Activated naive CD8-positive, alpha-beta T cell treated with anti-CD3 and anti-CD28 coated beads, Interleukin-2, amount 10 ng/mL, durations not matched to agents 7 days and 5 days (primary cell): ENCODE data around the gene TSKU. TPM values are rescaled to one million over a fixed set of nuclear protein-coding genes. Genes with fewer than 3 reads are reported as not detected.
A peak's percentile ranks its signal among the peaks of the same experiment; 100 is the strongest.

Experiments
- ATAC-seq: fragments of 150-1000 bp; cut with Tn5 transposase; one replicate; pipeline ENCODE4 v1.10.0; 2021; ENCODE audit warnings: low read depth, moderate library complexity
- POLR2A ChIA-PET: fragments of 350-600 bp; sonication (Branson Sonifier 250); formaldehyde crosslinking; loops from one replicate; lab custom pipeline; 2021; ENCODE audit warnings: antibody characterized with exemption; lab: Charles Lee
- DNase-seq: peaks from one replicate; pipeline ENCODE4 v3.0.0; 2021
- H3K27ac Mint-ChIP-seq: one replicate; pipeline ENCODE4 v1.8.0; 2022; ENCODE audit warnings: mild to moderate bottlenecking, mixed read lengths
- H3K27me3 Mint-ChIP-seq: one replicate; pipeline ENCODE4 v1.8.0; 2022; ENCODE audit warnings: mild to moderate bottlenecking, moderate library complexity, mixed read lengths
- H3K36me3 Mint-ChIP-seq: one replicate; pipeline ENCODE4 v1.8.0; 2021; ENCODE audit warnings: mild to moderate bottlenecking, mixed read lengths
- H3K4me1 Mint-ChIP-seq: one replicate; pipeline ENCODE4 v1.8.0; 2021; ENCODE audit warnings: mixed read lengths
- H3K4me3 Mint-ChIP-seq: one replicate; pipeline ENCODE4 v1.8.0; 2022; ENCODE audit warnings: mild to moderate bottlenecking, moderate library complexity, mixed read lengths
- H3K9me3 Mint-ChIP-seq: one replicate; pipeline ENCODE4 v1.8.0; 2021; ENCODE audit warnings: mixed read lengths
- total RNA-seq, 2 experiments: library from RNA; stranded (reverse); gene quantifications; one replicate each; pipeline ENCODE4 v1.2.3, GENCODE V29; 2021

The TSKU gene
- total RNA-seq, 2 experiments from 2014 or later: 2.4 to 2.8 TPM

DNA sequence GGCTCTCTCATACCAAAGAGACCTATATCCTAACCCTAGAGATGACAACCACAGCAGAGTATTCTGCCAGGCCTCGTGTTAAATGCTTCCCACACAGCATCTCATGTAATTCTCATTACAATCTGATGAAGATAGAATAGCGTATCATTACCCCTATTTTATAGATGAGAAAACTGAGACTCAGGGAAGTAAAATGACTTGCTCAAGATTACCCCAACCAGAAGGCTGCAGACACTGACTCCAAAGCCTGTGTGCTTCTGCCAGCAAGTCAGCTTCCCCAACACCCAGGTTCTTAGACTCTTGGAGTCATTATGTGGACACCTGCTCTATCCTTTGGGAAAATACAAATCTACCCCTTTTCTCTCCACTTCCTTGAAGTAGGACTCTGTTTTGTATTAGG lies 23.6 kb upstream of the TSKU start:
- Mint-ChIP-seq H3K4me3 (no peak overlapping the region), H3K27ac (no peak overlapping the region), H3K27me3 (peaks cover 19% of the 10 kb centered on the region), H3K36me3 (no peaks in the 10 kb centered on the region), H3K9me3 (no peaks in the 10 kb centered on the region), H3K4me1 (peaks cover 3% of the 10 kb centered on the region)
- DNase-seq: no peak
- POLR2A ChIA-PET: no interaction called here
- ATAC-seq: no peak

DNA sequence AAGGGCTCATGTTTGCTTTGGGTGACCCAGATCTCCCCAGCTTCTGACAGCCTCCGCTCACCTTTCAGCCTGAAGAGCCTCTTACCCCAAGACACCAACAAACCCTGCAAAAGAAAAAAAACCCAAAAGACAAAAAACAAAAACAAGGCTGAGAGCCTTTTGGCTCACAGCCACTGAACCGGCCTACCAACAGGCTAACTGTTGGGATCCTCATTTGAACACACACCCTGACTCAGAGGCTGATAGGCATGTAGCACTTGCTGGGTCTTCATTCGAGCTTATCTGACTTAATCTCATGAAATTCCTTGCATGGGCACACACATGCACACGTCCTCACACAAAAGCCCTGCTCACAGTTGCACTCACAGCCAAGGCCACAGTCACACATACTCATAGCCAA lies 22.9 kb upstream of the TSKU start:
- POLR2A ChIA-PET: no interaction called here
- Mint-ChIP-seq H3K27me3 (peaks cover 19% of the 10 kb centered on the region), H3K36me3 (no peaks in the 10 kb centered on the region), H3K4me1 (peaks cover 4% of the 10 kb centered on the region), H3K27ac (no peak overlapping the region), H3K9me3 (no peaks in the 10 kb centered on the region), H3K4me3 (no peak overlapping the region)
- DNase-seq (no peak), ATAC-seq (no peak)

DNA sequence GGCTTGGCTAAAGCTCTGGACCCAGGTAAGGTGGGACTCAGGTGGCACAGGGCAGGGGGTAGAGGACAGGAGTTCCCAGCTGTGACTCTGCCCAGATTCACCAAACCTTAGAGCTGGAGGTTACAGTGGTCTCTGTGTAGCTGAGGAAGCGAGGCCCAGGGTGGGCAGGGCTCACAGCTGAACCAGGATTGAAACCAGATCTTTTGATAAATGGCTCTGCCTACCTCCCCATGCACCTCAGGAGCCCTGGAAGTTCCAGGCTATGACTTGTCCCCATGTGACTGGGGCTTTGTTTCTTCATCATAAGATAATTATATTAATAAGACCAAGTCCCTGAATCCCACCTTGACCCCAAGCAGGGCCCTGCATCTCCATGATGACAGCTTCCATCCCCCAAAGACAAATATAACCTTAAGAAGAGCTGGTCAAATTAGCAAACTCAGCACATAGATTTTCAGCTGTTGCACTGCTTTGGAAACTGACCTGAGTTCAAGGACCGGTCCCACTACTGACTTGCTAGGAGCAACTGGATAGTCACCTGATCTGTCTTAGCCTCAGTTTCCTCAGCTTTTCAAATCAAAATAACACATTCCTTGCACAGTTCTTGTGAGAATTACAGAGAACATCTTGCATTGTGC lies 21.3 kb upstream of the TSKU start:
- Mint-ChIP-seq H3K27ac (no peak overlapping the region), H3K4me3 (no peak overlapping the region), H3K36me3 (no peaks in the 10 kb centered on the region), H3K27me3 (peaks cover 11% of the 10 kb centered on the region), H3K4me1 (peaks cover 5% of the 10 kb centered on the region), H3K9me3 (no peaks in the 10 kb centered on the region)
- no peak for DNase-seq
- POLR2A ChIA-PET: interaction anchor here (0.6 kb wide), 1 partner anchor 20 kb away, joined by 3 read pairs; no protein-coding TSS in a partner anchor
- no peak for ATAC-seq

DNA sequence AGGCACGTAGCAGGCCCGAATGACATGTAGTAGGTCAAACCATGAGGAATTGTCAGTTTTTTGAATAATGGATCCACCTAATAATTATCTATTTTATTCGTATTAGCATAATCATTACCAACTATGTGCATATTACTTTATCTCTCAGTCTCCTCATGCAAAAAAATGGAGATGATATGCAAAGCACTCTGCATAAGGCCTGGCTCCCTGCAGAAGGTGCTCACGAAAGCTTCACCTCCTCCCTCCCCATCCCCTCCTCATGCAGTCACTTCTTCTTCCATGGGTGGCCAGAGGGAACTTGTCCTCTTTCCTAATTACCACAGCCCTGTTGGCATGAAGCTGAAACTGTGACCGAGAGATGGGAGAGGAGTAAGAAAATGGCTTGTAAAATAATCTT lies 20.8 kb upstream of the TSKU start:
- Mint-ChIP-seq H3K36me3 (no peaks in the 10 kb centered on the region), H3K27ac (no peak overlapping the region), H3K9me3 (no peaks in the 10 kb centered on the region), H3K4me1 (peaks cover 10% of the 10 kb centered on the region), H3K27me3 (peaks cover 11% of the 10 kb centered on the region), H3K4me3 (no peak overlapping the region)
- no peak for ATAC-seq
- DNase-seq: no peak
- POLR2A ChIA-PET: no interaction called here

DNA sequence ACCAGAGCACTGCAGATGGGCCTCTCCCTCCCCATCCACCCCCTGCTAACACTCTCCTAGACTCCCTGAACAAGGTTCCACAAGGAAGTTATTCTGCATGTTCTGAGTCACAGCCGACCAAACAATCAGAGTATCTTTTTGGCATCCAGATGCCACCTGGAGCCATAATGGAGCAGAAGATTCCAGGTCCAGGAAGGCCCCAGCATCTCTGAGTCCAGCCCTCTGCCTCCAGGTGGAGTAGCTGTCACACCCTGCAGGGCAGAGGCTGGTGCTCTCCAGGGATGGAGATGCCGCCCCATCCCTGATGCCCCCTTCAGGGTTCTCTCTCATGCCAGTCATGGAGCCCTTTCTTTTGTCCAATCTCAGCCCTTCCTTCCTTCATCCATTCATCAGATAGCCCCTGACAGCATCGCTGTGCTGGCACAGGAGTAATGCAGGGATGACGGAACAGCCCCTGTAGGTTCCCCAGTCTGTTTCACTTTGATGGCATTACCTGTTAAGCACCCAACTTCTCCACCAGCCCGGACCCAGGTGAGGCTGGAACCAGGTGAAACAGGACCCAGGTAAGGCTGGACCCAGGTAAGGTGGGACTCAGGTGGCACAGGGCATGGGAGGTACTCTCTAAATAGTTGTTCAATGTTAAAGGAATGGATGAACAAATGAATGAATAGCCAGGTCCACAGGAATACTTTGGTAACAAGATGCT lies 20.1 kb upstream of the TSKU start:
- no peaks in the 10 kb centered on the region for H3K36me3 Mint-ChIP-seq
- ATAC-seq: no peak
- H3K4me1 Mint-ChIP-seq: peaks cover 16% of the 10 kb centered on the region
- H3K9me3 Mint-ChIP-seq: no peaks in the 10 kb centered on the region
- no peak for DNase-seq
- H3K27ac Mint-ChIP-seq: no peak overlapping the region
- POLR2A ChIA-PET: no interaction called here
- H3K4me3 Mint-ChIP-seq: no peak overlapping the region
- peaks cover 11% of the 10 kb centered on the region for H3K27me3 Mint-ChIP-seq

DNA sequence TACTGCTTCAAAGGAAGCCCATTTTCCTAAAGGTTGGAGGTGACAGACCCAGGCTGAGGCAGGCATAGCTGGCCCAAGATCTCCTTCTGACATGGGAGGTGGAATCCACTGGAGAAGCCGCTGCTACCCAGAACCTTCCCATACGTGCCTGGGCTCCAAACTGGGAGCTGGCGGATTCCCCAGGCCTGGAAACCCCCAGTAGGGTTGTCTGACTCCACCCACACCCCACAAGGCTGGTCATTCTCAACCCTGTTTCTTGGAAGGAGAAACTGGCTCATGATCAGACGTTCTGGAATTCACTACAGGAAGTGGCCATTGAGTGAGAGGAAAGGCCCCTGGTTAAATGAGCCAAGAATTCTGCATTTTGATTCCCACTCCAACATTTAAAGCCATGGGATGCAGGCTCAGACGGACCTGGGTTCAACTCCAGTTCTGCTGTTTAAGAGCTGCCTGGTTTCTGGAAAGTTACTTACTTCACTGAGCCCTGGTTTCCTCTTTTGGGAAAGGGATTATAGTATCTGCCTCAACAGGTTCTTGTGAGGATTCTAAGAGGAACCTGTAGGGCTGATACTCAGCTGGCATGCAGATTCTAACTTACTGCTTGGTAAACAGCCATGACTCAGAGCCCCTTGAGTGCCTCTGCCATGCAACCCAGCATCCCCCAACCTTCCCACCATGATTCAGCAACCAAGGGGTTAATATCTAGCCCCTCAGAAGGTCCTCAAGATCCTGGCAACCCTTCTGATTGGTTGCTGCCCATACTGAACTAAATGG lies 19.4 kb upstream of the TSKU start:
- H3K27me3 Mint-ChIP-seq: peaks cover 6% of the 10 kb centered on the region
- ATAC-seq: no peak
- no peak overlapping the region for H3K27ac Mint-ChIP-seq
- H3K9me3 Mint-ChIP-seq: no peaks in the 10 kb centered on the region
- POLR2A ChIA-PET: interaction anchor here (0.7 kb wide), 1 partner anchor 19 kb away, joined by 4 read pairs; no protein-coding TSS in a partner anchor
- no peak for DNase-seq
- peaks cover 21% of the 10 kb centered on the region for H3K4me1 Mint-ChIP-seq
- H3K4me3 Mint-ChIP-seq: no peak overlapping the region
- no peaks in the 10 kb centered on the region for H3K36me3 Mint-ChIP-seq

DNA sequence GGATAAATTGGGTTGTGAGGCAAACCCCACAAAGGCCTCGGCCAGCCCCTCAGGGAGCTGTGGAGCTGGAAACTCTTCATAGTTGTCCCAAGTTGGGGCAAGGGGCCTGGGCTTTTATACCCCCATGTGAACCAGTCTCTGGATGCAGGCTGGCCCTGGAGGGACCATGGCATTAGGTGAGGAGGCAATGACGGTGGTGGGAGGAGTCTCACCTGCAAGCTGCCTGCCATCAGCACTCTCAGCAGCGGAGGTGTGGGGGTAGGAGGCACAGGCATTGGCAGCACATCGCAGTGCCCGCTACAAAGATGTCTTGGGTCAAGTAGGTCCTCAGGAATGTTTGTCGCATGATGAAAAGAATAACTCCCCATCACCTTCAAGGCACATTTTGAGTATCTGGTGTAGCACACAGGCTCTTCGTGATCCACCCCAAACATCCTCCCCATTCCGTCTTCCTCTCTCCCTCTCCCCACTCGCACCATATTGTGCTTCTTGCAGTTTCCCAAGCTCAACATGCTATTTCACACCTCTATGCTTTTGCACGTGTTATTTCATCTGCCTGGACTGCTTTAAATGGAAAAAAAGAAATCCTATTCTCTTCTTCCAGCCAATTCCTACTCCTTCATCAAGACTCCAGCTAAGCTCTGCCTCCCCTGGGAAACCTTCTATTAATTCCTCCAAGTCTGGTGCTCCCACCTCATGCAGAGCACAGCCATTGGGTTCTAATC lies 18.1 kb upstream of the TSKU start:
- no peak for DNase-seq
- no peaks in the 10 kb centered on the region for H3K9me3 Mint-ChIP-seq
- no peaks in the 10 kb centered on the region for H3K36me3 Mint-ChIP-seq
- POLR2A ChIA-PET: no interaction called here
- H3K27ac Mint-ChIP-seq: no peak overlapping the region
- no peak overlapping the region for H3K4me3 Mint-ChIP-seq
- H3K4me1 Mint-ChIP-seq: peaks cover 25% of the 10 kb centered on the region
- peaks cover 4% of the 10 kb centered on the region for H3K27me3 Mint-ChIP-seq
- no peak for ATAC-seq

DNA sequence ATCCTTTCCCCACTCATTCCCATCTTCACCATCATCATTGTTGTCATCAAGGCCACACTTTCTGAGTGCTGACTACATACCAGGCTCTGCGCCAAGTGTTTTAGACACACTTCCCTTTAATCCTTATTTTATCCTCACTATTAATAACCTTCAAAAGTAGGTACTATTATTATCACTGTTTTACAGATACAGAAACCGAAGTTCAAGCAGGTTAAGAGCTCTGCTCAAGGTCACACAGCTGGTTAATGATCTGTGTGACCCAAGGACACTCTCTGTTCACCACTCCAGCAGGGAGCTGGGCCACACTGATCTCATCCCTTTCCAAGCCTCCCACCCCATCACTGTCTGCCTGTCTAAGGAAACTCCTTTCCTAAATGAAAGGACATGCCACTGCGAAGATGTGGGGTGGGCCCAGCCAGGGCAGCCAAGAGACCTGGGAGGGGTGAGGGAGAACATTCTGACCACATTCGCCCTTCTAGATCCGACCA lies 17.2 kb upstream of the TSKU start:
- ATAC-seq (no peak), DNase-seq (no peak)
- no peak overlapping the region for H3K4me3 Mint-ChIP-seq
- no peak overlapping the region for H3K27ac Mint-ChIP-seq
- H3K9me3 Mint-ChIP-seq: no peaks in the 10 kb centered on the region
- no peaks in the 10 kb centered on the region for H3K36me3 Mint-ChIP-seq
- peaks cover 4% of the 10 kb centered on the region for H3K27me3 Mint-ChIP-seq
- H3K4me1 Mint-ChIP-seq: peaks cover 33% of the 10 kb centered on the region
- POLR2A ChIA-PET: no interaction called here

DNA sequence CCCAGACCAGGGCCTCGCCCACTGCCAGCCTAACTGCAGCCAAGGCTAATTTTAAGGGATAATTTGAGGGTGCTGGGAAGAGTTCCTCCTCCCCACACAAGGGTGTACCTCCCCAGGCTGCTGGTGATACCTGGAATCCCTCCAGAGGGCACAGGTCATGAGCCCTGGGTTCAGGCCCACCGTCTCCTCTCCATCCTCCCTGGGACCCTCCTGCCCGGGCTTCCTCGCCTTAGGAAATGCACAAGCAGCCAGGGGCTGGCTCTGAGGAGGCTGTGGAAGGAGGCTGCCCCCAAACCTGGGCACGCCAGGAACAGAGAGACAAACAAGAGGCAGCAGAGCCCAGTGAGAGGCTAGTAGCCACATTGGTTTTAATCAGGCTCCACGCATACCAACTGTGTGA lies 16.6 kb upstream of the TSKU start:
- no peaks in the 10 kb centered on the region for H3K9me3 Mint-ChIP-seq
- POLR2A ChIA-PET: no interaction called here

DNA sequence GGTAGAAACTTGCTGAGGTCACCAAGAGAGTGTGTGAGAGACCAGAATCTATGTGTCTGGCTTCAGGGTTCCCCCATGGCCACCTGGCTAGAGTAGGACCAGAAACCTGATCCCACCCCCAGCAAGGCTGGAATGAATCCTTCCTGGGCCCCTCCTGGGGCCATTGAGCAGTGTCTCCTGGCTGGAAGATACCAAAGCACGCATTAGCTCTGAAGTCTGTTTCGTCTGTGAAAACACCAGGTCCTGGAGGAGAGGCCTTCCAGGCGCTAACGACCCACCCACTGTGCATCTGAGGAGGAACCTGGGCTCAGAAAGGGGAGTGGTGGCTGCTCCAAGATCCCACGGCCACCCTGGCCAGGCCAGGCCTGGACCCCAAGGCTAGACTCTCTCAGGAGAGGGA lies 15.5 kb upstream of the TSKU start:
- Mint-ChIP-seq H3K4me1 (peaks cover 48% of the 10 kb centered on the region), H3K27ac (peak overlapping the region; percentile 94), H3K36me3 (no peaks in the 10 kb centered on the region), H3K4me3 (peak overlapping the region; percentile 84), H3K27me3 (no peaks in the 10 kb centered on the region), H3K9me3 (no peaks in the 10 kb centered on the region)
- no peak for ATAC-seq
- POLR2A ChIA-PET: no interaction called here
- no peak for DNase-seq

More for the DNA sequence above, 16.6 kb upstream of the TSKU start:
- Mint-ChIP-seq H3K27me3 (no peaks in the 10 kb centered on the region), H3K4me3 (no peak overlapping the region), H3K27ac (no peak overlapping the region), H3K36me3 (no peaks in the 10 kb centered on the region), H3K4me1 (peaks cover 39% of the 10 kb centered on the region)
- DNase-seq (no peak), ATAC-seq (no peak)

DNA sequence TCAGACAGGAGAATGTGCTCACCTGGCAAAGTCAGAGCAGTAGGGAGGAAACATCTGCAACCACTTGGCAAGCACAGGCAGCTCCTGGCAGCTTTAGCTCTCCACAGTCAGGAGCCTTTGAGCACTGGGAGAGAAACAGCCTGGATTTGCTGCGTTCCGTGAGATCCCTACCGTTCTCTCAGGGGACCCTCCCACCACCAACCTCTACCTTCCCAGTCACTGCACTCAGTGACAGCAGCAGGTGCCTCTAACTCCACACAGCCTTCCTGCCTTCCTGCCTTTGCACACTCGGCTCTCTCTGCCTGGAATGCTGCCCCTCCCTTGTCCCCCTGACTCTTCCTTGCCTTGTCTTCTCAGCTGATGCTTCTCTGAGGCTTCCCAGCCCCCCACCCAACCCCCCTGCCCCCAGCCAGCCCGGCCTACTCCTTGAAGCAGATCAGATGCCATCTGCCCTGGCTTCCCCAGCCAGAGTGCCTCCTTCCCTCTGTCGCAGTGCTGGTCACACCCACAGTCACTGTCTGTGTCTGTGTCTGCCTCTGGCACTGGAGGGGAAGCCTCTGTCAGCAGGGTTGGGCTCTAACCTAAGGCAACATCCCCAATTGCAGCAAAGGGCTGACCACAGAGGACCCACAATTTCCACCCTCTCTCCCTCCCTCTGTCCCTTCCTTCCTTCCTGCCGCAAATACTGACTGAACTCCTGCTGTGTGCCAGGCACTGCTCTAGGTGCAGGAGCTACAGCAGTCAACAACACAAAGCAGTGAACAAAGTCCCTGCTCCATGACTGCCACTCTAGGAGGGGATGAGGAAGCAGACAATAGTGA lies 14.9 kb upstream of the TSKU start:
- H3K27ac Mint-ChIP-seq: peak overlapping the region; percentile 94
- POLR2A ChIA-PET: no interaction called here
- DNase-seq (peak; percentile 62), ATAC-seq (peak; percentile 91)
- H3K36me3 Mint-ChIP-seq: no peaks in the 10 kb centered on the region
- H3K9me3 Mint-ChIP-seq: no peaks in the 10 kb centered on the region
- H3K4me3 Mint-ChIP-seq: peak overlapping the region; percentile 84
- peaks cover 49% of the 10 kb centered on the region for H3K4me1 Mint-ChIP-seq
- no peaks in the 10 kb centered on the region for H3K27me3 Mint-ChIP-seq

DNA sequence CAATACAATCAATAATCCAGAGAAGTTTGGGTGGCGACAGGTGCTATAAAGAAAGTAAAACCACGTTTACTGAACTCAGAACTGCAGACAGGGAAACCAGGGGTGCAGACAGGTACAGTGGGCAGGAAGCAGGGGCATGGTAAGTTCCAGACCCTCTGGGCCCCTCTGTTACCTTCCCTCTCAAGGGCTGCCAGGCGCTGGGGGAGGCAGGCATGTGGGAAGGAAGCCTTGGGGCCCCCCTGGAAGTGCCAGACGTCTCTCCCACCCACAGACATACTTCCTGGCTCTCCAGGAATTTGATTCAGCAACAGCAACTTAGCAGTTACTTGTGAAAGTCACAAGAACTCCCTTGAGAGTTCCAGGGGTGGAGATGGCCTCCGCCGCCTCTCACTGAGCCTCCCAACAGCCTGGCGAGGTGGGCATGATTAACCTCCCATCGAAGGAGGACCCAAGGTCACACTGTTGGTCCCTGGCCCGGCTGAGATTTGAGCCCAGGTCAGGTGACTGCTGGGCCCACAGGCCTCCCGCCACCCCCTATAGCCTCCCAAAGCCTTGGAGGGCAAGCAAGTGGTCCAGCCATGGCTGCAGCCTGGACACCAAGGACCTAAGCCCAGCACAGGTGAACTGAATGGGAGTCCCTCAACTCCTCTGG lies 14.1 kb upstream of the TSKU start:
- Mint-ChIP-seq H3K27ac (peak overlapping the region; percentile 94), H3K27me3 (no peaks in the 10 kb centered on the region), H3K9me3 (no peaks in the 10 kb centered on the region), H3K4me3 (peak overlapping the region; percentile 84), H3K36me3 (no peaks in the 10 kb centered on the region), H3K4me1 (peaks cover 51% of the 10 kb centered on the region)
- ATAC-seq: no peak
- DNase-seq: no peak
- POLR2A ChIA-PET: interaction anchor here (2.1 kb wide), 1 partner anchor 14 kb away, joined by 11 read pairs; the partner anchor contains the start of gene TSKU
